ENCODE measurements around the gene MVB12A. TPM values are rescaled to one million over a fixed set of nuclear protein-coding genes. Genes with fewer than 3 reads are reported as not detected.

Gene MVB12A
- total RNA-seq, 1 donor from 2014 or later: 32.1 TPM

DNA sequence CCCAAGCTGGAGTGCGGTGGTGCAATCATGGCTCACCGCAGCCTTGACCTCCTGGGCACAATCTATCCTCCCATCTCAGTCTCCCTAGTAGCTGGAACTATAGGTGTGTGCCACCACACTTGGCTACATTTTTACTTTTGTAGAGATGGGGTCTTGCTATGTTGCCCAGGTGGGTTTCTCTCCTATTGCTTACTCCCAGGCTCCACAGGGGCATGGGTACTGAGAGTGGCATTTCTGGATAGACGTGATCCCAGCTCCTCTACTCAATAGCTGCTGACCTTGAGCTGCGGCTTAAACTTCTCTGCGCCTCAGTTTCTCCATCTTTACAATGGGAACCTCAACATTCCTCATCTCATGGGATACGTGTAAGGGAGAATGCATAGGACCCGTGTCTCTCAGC, 11.6 kb downstream of the MVB12A start:
- ATAC-seq (no peak), DNase-seq (ENCODE audit: low spot score) (no peak)
- intact Hi-C loops (cut with DNase I): no loop called here

GRCh38 chr19:17435218-17435617, 15.4 kb downstream of the MVB12A start:
- ATAC-seq: no peak
- intact Hi-C loops (cut with DNase I): no loop called here
- DNase-seq (ENCODE audit: low spot score): no peak

DNA sequence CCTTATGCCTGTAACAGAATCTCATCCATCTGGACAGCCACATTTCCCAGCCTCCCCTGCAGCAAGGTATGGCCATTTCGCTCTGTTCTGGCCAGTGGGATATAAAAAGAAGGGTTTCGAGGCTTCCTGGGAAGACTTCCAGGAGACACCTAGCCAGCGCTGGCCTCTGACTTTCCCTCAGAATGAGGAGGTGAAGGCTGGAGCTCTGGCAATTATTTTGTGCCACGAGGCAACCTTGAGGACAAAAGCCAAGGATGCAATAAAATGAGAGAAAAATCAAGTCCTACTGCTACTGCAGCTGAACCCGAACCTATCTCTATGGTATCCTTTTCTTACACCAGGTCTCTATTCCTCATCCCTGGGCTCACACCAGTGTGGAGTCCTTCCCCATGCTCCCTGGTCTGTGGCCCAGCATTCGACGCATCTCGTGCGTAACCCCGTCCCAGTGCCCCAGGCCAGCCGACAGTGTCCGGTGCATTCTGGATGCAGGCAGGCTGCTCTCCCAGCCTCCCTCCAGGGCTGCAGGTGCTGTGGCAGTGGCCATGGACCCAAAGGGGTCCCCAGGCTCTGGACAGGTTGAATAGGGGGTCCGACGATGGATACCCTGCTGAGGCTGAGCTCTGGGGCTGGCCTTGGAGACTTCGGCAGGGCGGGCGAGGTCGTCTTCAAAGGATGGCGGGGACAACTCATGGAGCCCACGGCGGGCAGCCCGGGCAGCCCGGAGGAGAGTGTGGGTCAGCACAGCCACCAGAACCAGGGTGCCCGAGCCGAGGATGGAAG, 16.4 kb downstream of the MVB12A start:
- ATAC-seq: no peak
- no peak for DNase-seq (ENCODE audit: low spot score)
- intact Hi-C loops (cut with DNase I): no loop called here

- intact Hi-C loops (cut with DNase I): no loop called here
These were observed 17.0 kb downstream of the MVB12A start for GRCh38 chr19:17436874-17437267.

DNA sequence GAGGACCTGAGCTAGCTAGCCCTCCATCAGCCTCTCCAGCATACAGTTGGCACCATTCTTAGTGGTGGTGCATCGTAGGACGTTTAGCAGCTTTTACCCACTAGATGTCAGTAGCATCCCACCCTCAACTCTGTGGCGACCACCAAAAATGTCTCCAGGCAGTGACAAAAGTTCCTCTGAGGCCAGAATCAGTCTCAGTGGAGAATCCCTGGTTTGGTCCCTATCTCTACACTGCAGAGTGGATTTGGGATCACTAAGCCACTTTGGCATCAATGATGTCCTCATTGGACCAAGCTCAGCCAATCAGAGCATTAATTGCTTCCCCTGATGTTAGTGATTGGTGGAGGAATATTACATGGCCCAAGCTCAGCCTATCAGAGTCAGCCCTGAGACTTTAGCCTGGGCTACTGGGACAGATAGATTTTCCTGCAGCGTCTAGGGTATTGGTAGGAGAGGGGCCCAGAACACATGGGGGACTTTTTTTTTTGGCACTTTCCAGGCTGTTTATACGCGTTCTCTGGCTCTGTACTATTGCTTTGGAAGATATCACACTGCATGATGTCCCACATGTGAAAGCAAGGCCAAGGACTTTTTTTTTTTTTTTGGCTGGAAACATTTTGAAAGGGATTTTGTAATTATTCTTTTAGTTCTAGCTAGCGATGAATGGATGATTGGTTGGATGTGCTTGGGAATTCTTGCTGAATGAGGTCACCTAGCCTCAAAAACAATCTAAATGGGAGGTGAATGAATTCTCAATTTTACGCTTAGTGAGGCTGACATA, 21.6 kb downstream of the MVB12A start:
- ATAC-seq (peak; percentile 72), DNase-seq (ENCODE audit: low spot score) (no peak)
- intact Hi-C loops (cut with DNase I): no loop called here

More at GRCh38 chr19:17436874-17437267, 17.0 kb downstream of the MVB12A start:
- DNase-seq (ENCODE audit: low spot score): no peak
- ATAC-seq: no peak

- no peak for DNase-seq (ENCODE audit: low spot score)
- intact Hi-C loops (cut with DNase I): no loop called here
- no peak for ATAC-seq
These were observed 25.8 kb downstream of the MVB12A start for GRCh38 chr19:17445526-17446165.

DNA sequence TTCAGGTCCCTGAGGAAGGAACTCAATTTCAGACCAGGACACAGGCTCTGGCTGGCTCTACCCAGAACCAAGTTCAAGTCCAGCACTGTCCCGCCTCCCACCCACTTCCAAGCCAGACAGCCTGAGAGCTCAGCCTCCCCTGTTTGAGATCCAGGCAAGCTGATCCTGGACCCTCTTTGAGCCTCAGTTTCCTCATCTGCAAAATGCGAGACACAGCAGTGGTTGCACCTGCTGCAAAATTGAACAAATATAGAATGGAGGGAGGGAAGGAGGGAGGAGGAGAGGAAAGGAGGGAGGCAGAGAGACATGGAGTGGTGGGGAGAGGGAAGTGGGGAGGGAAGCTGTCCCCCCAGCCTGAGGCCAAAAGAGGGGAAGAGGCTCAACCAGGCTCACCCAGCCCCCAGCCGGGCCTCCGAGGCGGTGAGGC, 27.9 kb downstream of the MVB12A start:
- ATAC-seq (peak; percentile 15), DNase-seq (ENCODE audit: low spot score) (no peak)
- intact Hi-C loops (cut with DNase I): no loop called here

DNA sequence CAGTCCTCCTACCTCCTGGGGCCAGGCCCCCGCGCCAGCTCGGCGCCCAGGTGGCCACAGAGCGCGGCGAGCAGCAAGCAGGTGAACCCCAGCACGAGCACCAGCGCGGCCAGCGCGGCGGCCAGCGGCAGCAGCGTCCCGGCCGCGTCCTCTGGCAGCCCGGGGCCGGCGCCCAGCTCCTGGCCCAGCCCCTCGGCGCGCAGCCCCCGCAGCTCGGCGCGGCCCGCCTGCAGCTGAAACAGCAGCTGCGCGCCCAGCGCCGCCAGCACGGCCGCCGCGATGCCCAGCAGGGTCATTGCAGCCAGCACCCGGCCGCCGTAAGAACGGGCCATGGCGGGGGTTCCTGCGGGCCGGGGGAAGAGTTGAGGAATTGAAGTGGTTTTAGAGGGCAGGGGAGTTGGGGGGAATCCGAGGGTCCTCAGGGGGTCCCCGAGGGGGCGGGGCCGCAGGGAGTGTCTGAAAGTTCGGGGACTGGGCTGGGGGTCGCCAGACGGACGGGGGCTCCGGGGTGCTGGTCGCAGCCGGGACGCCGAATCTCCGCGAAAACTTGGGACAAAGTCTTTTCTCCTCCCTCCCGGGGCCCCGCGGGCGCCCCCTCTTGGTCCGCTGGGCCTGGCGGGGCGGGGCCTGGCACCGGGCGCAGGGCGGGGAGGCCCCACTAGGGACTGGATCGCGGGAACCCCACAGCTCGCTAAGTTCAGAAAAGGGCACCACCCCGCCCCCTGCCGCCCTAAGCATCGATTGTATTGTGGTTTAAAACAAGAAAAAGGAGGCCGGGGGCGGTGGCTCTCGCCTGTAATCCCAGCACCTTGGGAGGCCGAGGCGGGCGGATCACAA, 28.5 kb downstream of the MVB12A start, which contains the start of gene TMEM221:
TMEM221 (minus strand) TSS at position 538 of the 837 bp plus-strand sequence; CDS start at position 332, 206 bp downstream.
- intact Hi-C loops (cut with DNase I): no loop called here
- DNase-seq (ENCODE audit: low spot score): peak; percentile 73
- peak; percentile 83 for ATAC-seq

GRCh38 chr19:17450264-17451075, 30.6 kb downstream of the MVB12A start:
- DNase-seq (ENCODE audit: low spot score) (no peak), ATAC-seq (no peak)
- intact Hi-C loops (cut with DNase I): loop anchor here (10.0 kb wide), 1 partner anchor 124 kb away; no protein-coding TSS in a partner anchor

DNA sequence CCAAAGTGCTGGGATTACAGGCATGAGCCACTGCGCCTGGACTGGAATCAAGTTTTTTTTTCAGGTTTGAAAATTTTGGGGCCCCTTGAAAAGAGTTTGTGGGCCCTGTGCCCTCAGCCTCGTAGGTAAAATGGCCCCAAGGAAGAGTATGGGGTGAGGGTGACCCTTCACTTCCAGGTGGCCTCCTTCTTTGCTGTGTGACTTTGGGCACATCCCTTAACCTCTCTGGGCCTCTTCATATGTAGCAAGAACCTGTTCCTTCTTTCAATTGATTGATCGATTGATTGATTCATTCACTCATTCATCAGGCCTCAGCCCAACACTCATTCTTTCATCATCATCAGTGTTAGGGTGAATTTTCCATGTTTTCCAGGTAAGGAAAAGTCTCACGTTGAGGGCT, 32.0 kb downstream of the MVB12A start:
- intact Hi-C loops (cut with DNase I): loop anchor here (10.0 kb wide), 1 partner anchor 123 kb away; no protein-coding TSS in a partner anchor
- DNase-seq (ENCODE audit: low spot score) (no peak), ATAC-seq (no peak)

- ATAC-seq (peak; percentile 24), DNase-seq (ENCODE audit: low spot score) (no peak)
- intact Hi-C loops (cut with DNase I): loop anchor here (10.0 kb wide), 1 partner anchor 120 kb away; no protein-coding TSS in a partner anchor
These were observed 34.8 kb downstream of the MVB12A start for GRCh38 chr19:17454576-17455071.

DNA sequence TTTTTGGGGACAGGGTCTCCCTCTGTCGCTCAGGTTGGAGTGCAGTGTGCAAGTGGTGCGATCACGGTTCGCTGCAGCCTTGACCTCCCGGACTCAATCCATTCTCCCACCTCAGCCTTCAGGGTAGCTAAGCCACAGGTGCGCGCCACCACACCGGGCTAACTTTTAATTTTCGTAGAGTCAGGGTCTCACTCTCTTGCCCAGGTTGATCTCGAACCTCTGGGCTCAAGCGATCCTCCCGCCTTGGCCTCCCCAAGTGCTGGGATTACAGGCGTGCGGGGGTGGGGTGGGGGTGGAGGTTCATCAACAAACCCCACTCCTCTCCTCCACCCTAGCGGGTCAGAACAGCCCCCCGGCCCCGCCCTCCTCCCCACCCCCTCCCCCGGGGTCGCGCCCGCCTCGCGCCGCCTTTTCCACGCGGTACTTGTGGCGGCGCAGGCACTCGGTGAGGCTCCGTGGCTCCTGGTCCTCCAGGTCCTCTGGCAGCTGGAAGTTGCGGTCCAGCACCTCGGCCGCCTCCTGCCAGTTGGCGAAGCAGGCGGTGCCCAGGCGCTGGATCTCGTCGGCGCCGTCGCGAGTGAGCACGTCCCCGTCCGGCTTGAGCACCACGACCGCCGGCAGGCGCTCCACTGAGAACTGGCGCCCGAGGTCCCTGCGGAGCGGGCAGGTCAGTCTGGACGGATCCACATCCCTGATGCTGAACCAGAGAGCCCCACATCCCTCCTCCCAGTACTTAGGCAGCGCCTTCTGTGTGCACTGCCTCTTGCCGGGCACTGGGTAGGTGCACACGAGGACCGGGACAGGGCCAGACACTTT, 35.7 kb downstream of the MVB12A start:
- ATAC-seq: no peak
- intact Hi-C loops (cut with DNase I): loop anchor here (10.0 kb wide), 1 partner anchor 119 kb away; no protein-coding TSS in a partner anchor
- no peak for DNase-seq (ENCODE audit: low spot score)

DNA sequence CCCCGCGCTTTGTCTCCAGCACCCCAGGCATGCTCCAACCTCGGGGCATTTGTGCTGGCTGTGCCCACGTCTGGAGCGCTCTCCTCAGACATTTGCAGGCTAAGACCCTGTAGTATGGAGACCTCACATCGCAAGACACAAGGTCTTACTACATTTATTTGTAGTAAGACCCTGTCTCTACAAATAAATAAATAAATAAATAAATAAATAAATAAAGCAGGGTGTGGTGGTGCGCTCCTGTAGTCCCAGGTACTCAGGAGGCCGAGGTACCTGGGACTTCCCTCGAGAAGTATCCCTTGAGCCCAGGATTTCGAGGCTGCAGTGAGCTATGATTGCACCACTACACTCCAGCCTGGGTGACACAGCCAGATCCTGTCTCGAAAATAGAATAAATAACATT, 36.3 kb downstream of the MVB12A start:
- intact Hi-C loops (cut with DNase I): loop anchor here (10.0 kb wide), 1 partner anchor 119 kb away; no protein-coding TSS in a partner anchor
- DNase-seq (ENCODE audit: low spot score) (no peak), ATAC-seq (no peak)

- DNase-seq (ENCODE audit: low spot score) (no peak), ATAC-seq (no peak)
- intact Hi-C loops (cut with DNase I): loop anchor here (10.0 kb wide), 1 partner anchor 117 kb away; no protein-coding TSS in a partner anchor
These were observed 37.8 kb downstream of the MVB12A start for GRCh38 chr19:17457616-17458015.

DNA sequence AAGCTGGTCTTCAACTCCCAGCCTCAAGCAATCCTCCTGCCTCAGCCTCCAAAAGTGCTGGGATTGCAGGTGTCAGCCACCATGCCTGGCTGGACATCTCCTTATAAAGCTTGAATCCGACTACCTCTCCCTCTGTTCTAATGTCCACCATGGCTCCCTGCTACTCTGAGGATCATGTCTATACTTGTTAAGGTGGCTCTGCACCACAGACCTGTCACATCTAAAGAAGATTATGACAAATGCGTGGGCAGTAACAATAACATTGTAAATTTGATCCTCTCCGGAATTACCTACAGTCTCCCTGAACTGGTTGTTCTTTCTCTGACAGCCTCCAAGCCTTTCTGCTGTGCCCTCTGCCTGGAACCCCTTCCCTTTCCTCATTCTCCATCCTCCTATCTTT, 39.1 kb downstream of the MVB12A start:
- intact Hi-C loops (cut with DNase I): loop anchor here (10.0 kb wide), 1 partner anchor 116 kb away; no protein-coding TSS in a partner anchor
- DNase-seq (ENCODE audit: low spot score) (no peak), ATAC-seq (no peak)

- DNase-seq (ENCODE audit: low spot score) (no peak), ATAC-seq (no peak)
- intact Hi-C loops (cut with DNase I): no loop called here
These were observed 40.8 kb downstream of the MVB12A start, which contains the start of gene NXNL1 for GRCh38 chr19:17460372-17461230. Gene NXNL1, minus strand, starts transcription at chr19:17460926. Its CDS starts 57 bp downstream, at chr19:17460869.
